Inferior parietal cortex (tissue), 1 donor: ENCODE data around the gene GUCY2C.

ENCODE experiments used
- DNase-seq: peaks from one replicate; pipeline ENCODE4 v3.0.0-alpha.2; 2016; ENCODE audit errors: extremely low spot score

Gene GUCY2C

DNA sequence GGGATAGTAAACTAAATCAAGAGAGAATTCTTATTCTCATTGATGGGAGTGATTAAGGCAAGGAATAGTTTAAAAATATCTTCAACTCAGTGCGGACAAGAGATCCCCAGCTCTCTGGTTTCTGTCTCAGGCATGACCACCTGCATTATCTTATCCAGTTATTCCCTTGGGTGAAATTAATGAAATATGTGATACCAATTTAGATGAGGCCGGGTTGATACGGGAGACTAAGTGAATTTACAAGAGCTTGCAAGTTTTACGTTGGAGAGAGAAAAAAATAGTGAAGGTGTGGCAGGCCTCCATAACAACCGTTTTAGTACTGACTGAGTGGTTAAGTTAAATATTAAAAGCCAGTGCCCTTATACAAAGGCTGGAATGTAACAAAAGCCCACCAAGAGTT is 67.6 kb downstream of the GUCY2C start:
- no peak for DNase-seq

DNA sequence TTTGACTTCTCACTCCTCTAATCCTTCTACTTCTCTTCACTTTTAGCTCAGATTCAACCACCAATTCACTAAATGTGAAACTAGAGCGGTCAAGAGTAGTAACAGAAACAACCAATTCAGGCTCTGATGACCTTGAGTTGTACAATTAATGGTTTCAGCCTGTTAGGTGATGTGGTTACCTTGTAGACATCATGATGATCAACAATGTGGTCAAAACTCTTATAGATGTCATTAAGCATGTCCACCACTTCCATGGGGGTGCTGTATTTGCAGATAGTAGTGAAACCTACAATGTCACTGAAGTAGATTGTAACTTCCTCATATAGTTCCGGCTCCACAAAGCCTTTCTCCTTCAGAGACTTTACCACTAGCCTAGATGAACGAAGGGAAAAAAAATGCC is 74.6 kb downstream of the GUCY2C start:
- DNase-seq = no peak

GRCh38 chr12:14619741-14620501 is 76.5 kb downstream of the GUCY2C start:
- DNase-seq = no peak

DNA sequence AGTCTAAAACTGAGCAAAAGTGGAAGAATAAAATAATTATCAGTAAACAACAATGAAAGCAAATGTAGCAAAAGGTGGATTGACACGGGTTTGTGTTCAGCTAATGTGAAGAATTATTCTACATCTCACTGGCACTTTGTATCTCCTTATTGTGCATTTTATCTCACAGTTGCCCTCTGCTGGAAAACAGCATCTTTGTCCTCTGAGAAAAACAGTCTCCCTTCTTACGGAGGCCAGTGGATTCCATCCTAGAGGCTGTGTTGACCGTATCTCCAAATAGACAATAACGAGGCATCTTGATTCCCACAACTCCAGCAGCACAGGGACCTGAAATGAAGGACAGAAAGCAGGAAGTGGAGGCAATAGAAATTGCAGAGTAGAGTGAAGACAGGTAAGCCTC is 77.4 kb downstream of the GUCY2C start:
- peak; percentile 36 for DNase-seq

- DNase-seq = peak; percentile 12
Measured at GRCh38 chr12:14614704-14615121, 81.7 kb downstream of the GUCY2C start.

DNA sequence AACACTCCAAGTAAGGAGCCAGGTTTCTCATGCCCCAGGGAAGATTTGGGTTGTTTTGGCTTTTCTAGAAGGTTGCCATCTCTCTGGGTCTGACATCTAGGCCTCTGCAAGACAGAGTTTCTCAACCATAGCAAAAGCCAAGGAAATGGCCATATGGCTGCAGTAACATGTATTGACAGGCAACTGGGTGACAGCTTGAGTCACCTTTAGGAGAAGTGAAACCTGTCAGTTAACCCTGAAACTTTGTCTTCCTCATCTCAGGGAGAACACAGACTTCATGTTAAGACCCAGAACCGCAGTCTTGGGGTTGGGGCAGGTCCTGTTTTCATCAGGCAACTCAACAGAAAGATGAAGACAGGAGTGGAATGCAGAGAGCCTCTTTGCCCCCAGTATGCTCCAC is 82.7 kb downstream of the GUCY2C start:
- DNase-seq = peak; percentile 14

- peak; percentile 47 for DNase-seq
Measured at GRCh38 chr12:14612898-14613445, 83.4 kb downstream of the GUCY2C start.

GRCh38 chr12:14612250-14612649 is 84.1 kb downstream of the GUCY2C start:
- no peak for DNase-seq

GRCh38 chr12:14611640-14612203 is 84.7 kb downstream of the GUCY2C start:
- DNase-seq = no peak

DNA sequence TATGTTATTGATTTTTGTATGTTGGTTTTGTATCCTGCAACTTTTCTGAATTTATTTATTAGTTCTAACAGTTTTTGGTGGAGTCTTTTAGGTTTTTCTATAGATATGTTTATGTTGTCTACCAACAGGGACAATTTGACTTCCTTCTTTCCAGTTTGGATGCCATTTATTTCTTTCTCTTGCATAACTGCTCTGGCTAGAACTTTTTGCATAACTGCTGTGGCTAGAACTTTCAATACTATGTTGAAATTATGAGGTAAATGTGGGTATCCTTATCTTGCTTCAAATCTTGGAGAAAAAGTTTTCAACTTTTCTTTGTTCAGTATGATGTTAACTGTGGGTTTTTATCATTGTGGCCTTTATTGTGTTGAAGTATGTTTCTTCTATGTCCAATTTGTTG is 88.8 kb downstream of the GUCY2C start:
- DNase-seq = no peak

- DNase-seq = no peak
Measured at GRCh38 chr12:14605401-14605989, 90.9 kb downstream of the GUCY2C start.

DNA sequence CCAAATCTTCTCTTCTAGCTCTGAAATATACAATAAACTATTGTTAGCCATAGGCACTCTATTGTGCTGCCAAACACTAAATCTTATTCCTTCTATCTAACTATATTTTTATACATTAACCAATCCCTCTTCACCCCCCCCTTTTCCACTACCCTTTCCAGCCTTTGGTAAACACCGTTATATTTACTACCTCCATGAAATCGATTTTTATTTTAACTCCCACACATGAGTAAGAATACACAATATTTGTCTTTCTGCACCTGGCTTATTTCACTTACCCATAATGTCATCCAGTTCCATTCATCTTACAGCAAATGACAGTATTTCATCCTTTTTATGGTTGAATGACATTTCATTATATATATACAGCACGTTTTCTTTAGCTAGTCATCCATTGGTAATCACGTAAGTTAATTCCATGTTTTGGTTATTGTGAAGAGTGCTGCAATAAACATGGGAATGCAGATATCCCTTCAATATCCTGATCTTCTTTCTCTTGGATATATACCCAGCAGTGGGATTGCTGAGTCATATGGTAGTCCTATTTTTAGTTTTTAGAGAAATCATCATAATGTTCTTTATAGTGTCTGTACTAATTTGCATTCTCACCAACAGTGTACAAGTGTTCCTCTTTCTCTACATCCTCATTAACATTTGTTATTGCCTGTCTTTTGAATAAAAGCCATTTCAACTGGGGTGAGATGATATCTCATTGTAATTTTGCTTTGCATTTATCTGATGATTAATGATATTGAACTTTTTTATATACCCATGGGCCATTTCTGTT is 94.5 kb downstream of the GUCY2C start:
- DNase-seq = no peak

- no peak for DNase-seq
Measured at GRCh38 chr12:14597480-14597879, 98.9 kb downstream of the GUCY2C start.

DNA sequence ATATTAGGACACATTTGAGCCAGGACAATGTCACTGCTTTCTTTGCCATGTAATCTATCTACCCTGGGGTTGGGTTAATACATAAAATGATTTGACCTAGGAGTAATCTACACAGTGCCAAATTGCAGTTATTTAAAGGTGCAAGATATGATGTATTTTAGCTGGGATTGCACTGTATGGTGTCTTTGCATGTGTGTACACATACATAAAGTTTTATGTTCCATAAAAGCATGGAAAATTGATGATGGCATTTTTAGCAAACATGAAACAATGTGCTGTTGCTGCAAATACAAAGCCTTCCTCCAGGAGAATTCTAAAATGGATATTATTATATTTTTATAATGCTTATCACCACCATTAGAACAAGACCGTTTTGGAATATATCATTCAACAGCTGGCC is 104.7 kb downstream of the GUCY2C start:
- no peak for DNase-seq

DNA sequence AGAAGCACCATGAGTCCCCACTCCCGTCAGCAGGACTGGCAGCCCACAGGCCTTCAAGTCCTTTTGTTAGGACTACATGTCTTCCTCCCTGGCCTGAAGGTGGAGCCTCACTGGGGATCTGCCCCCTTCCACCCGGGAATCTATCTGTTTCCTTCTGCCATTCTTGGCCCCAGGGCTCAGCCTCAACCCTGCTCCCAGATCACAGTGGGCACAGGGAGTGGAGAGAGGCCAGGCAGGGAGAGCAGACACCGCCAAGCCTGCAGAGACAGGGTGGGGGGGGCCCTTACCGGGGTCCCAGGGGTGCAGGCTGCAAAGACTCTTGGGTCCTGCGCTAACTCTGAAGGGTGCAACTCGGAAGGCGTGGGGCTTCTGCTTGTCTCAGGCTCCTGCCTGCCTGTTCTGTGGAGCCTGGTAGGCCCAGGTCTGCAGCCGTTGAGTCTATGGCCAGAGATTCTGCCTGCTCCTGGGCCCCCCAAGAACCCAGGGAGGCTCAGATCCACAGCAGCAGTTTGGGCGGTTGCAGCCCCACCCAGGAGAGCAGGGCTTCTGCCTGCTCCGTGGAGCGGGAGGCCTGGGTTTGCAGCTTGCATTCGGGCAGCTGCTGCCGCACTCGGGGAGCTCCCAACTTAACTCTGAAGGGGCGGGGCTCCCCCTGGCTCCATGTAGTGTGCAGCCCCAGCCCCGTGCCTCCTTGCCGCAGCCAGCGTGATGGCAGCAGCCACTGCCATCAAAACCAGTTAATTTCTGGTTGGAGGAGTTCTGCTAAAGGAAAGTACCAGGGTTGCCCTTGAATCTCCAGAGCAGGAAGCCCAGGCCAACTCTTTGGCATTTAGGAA is 107.0 kb downstream of the GUCY2C start:
- DNase-seq = no peak

DNA sequence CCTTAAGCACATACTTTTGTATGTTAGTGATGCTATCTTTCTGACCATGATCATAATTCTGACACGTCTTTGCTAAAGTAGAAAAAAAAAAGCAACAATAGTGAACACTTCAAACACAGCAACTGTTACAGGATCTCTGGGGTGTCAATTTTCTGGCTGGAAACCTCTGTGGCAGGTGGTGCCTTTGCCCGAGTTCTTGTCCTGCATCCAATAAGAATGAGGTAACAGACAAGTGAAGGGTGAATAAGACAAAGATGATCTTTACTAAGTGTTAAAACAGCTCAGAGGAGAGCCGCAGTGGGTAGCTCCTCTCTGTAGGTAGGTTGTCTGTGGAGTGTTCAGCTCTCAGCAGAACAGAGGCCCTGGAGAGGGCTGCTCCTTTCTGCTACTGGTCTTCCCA is 107.8 kb downstream of the GUCY2C start:
- no peak for DNase-seq

DNA sequence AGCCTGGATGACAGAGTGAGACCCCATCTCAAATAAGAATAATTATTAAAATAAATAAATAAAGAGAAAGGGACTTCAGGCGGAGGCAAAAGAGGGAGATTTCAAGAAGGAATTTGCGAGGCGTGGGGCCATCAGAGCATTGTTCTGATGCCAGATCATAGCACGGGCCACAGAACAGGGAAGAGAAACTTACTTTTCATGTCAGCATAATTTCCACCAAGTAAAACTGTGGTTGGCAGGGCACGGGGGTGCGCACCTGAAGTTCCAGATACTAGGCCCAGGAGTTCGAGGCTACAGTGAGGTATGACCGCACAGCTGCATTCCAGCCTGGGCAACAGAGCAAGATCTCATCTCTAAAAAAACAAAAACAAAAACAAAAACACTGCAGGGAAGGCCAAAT is 117.8 kb downstream of the GUCY2C start:
- no peak for DNase-seq

GRCh38 chr12:14577344-14577743 is 119.1 kb downstream of the GUCY2C start:
- no peak for DNase-seq

DNA sequence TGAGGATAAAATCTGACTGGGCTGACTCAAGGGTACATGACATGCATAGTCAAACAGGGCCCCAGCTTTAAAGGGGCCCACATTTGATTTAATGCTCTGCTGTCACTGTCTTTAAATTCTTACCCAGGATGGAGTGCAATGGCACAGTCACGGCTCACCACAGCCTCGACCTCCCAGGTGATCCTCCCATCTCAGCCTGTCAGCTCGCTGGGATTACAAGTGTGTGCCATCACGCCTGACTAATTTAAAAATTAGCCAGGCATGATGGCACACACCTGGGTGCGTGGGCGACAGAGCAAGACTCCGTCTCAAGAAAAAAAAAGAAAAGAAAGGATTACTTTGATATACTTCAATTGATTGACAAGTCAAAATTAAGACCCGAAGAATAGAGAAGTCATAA is 119.5 kb downstream of the GUCY2C start:
- no peak for DNase-seq

GRCh38 chr12:14575585-14575984 is 120.8 kb downstream of the GUCY2C start:
- no peak for DNase-seq

DNA sequence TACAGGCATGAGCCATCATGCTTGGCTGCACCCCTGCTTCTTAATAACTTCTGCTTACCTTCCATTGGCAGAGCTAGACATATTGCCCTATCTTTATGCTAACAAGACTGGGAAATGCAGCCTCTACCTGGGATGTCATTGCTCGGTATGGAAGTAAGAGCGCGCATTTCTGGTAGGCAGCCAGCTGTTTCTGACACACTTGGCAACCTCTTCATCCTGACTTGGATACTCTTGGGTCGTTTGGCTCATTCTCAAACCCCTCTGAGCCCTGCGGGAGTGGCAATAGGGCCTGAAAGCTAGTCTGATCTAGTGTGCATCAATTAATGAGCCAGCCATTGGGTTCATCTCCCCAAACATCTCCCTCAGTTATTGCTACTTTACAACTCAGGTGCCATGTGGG is 123.3 kb downstream of the GUCY2C start:
- DNase-seq = no peak
